Sigmoid colon (tissue), 7 donors: ENCODE results near the gene NOX5. TPM values are rescaled to one million over a fixed set of nuclear protein-coding genes. Genes with fewer than 3 reads are reported as not detected.

Experiments used
- DNase-seq: peaks from one replicate; pipeline ENCODE4 v3.0.0-alpha.2; 2019
- H3K27ac ChIP-seq, 4 donors: fragments of 200-600 bp; sonication (generic); one replicate each; pipeline ENCODE4 v1.5.1; 2016 to 2019; ENCODE audit warnings: mild to moderate bottlenecking in 1 of 4
- H3K27me3 ChIP-seq, 3 donors: fragments of 200-600 bp; sonication (generic); one replicate each; pipeline ENCODE4 v1.5.1; 2019; ENCODE audit warnings: mild to moderate bottlenecking in 1 of 3
- H3K36me3 ChIP-seq, 4 donors: fragments of 200-600 bp; sonication (generic); one replicate each; pipeline ENCODE4 v1.5.1; 2016 to 2019
- H3K4me1 ChIP-seq, 4 donors: fragments of 200-600 bp; sonication (generic); one replicate each; pipeline ENCODE4 v1.5.1; 2017 to 2019
- H3K4me3 ChIP-seq, 4 donors: fragments of 200-600 bp; sonication (generic); one replicate each; pipeline ENCODE4 v1.5.1; 2017 to 2019; ENCODE audit warnings: mild to moderate bottlenecking in 2 of 4, moderate library complexity in 1 of 4
- H3K9me3 ChIP-seq, 4 donors: fragments of 200-600 bp in 3 of 4; sonication (generic) in 3 of 4; one replicate each; pipeline versions ENCODE4 v1.5.1 to v1.6.1; 2013 to 2019
- EP300 ChIP-seq, 4 donors: sonication (generic); formaldehyde crosslinking; IDR thresholded peaks; one replicate each; pipeline ENCODE4 v1.6.1; 2017; ENCODE audit warnings: antibody characterized with exemption in 4 of 4
- POLR2A ChIP-seq, 2 donors: fragments of 450-650 bp; IDR thresholded peaks; one replicate each; pipeline ENCODE4 v1.6.1; 2016; ENCODE audit warnings: antibody characterized with exemption in 2 of 2, mild to moderate bottlenecking in 2 of 2, moderate library complexity in 2 of 2
- POLR2AphosphoS5 ChIP-seq, 4 donors: sonication (generic); formaldehyde crosslinking; IDR thresholded peaks; one replicate each; pipeline ENCODE4 v1.6.1; 2017; ENCODE audit warnings: antibody characterized with exemption in 4 of 4
- WGBS, 2 donors: extraction: QIAGEN DNeasy Blood & Tissue Kit; methylation state at CpG; one replicate each; pipeline ENCODE4 v1.1.7; 2013; 5-methylcytosine and 5-hydroxymethylcytosine counted together
- intact Hi-C: fragments of 100-400 bp; cut with DNase I; formaldehyde crosslinking; loops from one replicate; pipeline ENCODE4 v1.15.1; 2023
- polyA plus RNA-seq, 3 donors: library from polyadenylated mRNA; stranded (reverse); fragments of 200-250 nt; gene quantifications; one replicate each; pipeline ENCODE4 v1.2.3, GENCODE V29; 2013
- total RNA-seq, 4 donors: library from RNA; depleted of rRNA; stranded (reverse); fragments of >200 nt; gene quantifications; one replicate each; pipeline ENCODE4 v1.1.0, GENCODE V29; 2016
- TF ChIP-seq, protein P1 (sequence below), 4 experiments: fragments of 450-650 bp in 3 of 4; fragments of 200-600 bp in 1 of 4; IDR thresholded peaks; one replicate each; pipeline ENCODE4 v1.5.1; 2016 to 2019; ENCODE audit warnings: antibody characterized with exemption in 4 of 4, mild to moderate bottlenecking in 3 of 4, moderate library complexity in 2 of 4
- donor health status: healthy with polysubstance abuse.
- donor health status: Bipolar disorder and iron deficiency.
- donor health status: healthy.

NOX5 gene
- total and polyA plus RNA-seq, 7 donors: 0.16 to 0.49 (median 0.36) TPM; not detected in 4

DNA sequence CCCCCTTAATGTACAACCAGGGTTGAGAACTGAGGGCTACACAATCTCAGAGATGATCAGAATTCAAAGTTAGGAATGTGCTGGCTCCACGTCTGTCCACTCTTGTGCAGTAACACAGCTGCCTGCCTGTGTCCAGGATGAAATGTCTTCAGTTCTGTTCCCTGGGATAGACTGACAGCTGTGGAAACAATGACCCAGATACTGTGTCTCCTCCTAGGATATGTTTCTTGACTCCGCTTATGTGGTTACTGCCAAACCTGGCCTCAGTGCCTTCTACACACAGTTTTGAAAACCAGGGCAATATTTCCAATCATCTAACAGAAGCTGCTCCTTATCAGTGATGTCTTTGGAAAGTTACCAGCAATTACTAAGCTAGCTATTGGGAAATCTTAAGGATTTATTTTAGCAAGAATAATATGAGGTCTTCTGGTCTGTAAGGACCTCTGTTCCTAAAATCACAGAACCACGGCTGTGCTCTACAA is 67.6 kb downstream of the NOX5 start:
- H3K4me1 ChIP-seq: peaks cover 0 to 12% (median 2%) of the 10 kb centered on the region in 4 donors
- TF ChIP-seq EP300 (IDR thresholded peaks at IDR 0.05) (no peak), POLR2AphosphoS5 (IDR thresholded peaks at IDR 0.05) (no peak), POLR2A (IDR thresholded peaks at IDR 0.05) (no peak)
- TF ChIP-seq, protein P1, sequence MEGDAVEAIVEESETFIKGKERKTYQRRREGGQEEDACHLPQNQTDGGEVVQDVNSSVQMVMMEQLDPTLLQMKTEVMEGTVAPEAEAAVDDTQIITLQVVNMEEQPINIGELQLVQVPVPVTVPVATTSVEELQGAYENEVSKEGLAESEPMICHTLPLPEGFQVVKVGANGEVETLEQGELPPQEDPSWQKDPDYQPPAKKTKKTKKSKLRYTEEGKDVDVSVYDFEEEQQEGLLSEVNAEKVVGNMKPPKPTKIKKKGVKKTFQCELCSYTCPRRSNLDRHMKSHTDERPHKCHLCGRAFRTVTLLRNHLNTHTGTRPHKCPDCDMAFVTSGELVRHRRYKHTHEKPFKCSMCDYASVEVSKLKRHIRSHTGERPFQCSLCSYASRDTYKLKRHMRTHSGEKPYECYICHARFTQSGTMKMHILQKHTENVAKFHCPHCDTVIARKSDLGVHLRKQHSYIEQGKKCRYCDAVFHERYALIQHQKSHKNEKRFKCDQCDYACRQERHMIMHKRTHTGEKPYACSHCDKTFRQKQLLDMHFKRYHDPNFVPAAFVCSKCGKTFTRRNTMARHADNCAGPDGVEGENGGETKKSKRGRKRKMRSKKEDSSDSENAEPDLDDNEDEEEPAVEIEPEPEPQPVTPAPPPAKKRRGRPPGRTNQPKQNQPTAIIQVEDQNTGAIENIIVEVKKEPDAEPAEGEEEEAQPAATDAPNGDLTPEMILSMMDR (IDR thresholded peaks at IDR 0.05): no peak
- peak overlapping the region; percentile 53 to 72 (median 64) for H3K27ac ChIP-seq
- no peaks in the 10 kb centered on the region for H3K9me3 ChIP-seq
- 84 to 87% methylated on average over 3 of the region's 3 CpGs for WGBS, 2 donors
- intact Hi-C loops: no loop called here
- H3K36me3 ChIP-seq: no peaks in the 10 kb centered on the region
- DNase-seq: peak; percentile 72
- peaks cover 0 to 4% (median 0%) of the 10 kb centered on the region in 3 donors for H3K27me3 ChIP-seq
- no peak overlapping the region for H3K4me3 ChIP-seq

- peak overlapping the region; percentile 10 to 72 (median 64) for H3K27ac ChIP-seq
- WGBS, 2 donors: 60 to 62% methylated on average over 3 of the region's 3 CpGs
- peaks cover 0 to 4% (median 0%) of the 10 kb centered on the region in 3 donors for H3K27me3 ChIP-seq
- no peaks in the 10 kb centered on the region for H3K9me3 ChIP-seq
- DNase-seq: no peak
- H3K36me3 ChIP-seq: no peaks in the 10 kb centered on the region
- H3K4me3 ChIP-seq: no peak overlapping the region
- peaks cover 0 to 12% (median 2%) of the 10 kb centered on the region in 4 donors for H3K4me1 ChIP-seq
- no peak for TF ChIP-seq POLR2AphosphoS5 (IDR thresholded peaks at IDR 0.05)
- TF ChIP-seq, protein P1 (IDR thresholded peaks at IDR 0.05): no peak
- no peak for TF ChIP-seq EP300 (IDR thresholded peaks at IDR 0.05)
- TF ChIP-seq POLR2A (IDR thresholded peaks at IDR 0.05): no peak
- intact Hi-C loops: no loop called here
These were observed 68.1 kb downstream of the NOX5 start for GRCh38 chr15:69082554-69082953.

DNA sequence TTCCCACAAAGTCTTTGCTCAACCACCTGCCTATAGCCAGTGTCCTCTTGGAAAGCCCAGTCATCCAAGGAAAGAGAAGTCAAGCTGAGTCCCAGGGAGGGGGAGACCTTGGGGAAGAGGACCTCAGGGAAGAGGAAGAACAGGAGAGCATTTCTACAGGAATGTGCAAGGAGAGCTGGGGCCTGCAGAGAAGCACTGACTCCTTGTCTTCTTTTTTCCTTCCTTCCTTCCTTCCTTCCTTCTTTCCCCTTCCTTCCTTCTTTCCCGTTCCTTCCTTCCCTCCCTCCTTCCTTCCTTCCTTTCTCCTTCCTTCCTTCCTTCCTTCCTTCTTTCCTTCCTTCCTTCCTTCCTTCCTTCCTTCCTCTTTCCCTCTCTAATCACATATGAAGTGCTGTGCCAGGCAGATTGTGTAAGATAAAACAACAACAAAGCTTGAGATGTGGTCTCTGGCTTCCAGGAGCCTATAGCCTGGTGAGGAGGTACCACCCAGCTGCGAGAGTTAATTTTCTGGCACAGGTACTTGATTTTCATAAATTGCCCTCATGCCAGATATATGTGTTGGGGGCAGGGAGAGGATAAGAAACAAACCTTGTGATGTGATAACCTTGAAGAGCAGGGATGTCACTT is 70.0 kb downstream of the NOX5 start:
- peaks cover 0 to 12% (median 2%) of the 10 kb centered on the region in 4 donors for H3K4me1 ChIP-seq
- intact Hi-C loops: no loop called here
- H3K9me3 ChIP-seq: no peaks in the 10 kb centered on the region
- TF ChIP-seq EP300 (IDR thresholded peaks at IDR 0.05) (no peak), POLR2A (IDR thresholded peaks at IDR 0.05) (no peak), POLR2AphosphoS5 (IDR thresholded peaks at IDR 0.05) (no peak)
- TF ChIP-seq, protein P1 (IDR thresholded peaks at IDR 0.05): no peak
- no peak overlapping the region for H3K27ac ChIP-seq
- no peaks in the 10 kb centered on the region for H3K36me3 ChIP-seq
- H3K4me3 ChIP-seq: no peak overlapping the region
- no peak for DNase-seq
- WGBS, 2 donors: 71 to 84% methylated on average over 2 of the region's 2 CpGs
- H3K27me3 ChIP-seq: peaks cover 0 to 9% (median 3%) of the 10 kb centered on the region in 3 donors

DNA sequence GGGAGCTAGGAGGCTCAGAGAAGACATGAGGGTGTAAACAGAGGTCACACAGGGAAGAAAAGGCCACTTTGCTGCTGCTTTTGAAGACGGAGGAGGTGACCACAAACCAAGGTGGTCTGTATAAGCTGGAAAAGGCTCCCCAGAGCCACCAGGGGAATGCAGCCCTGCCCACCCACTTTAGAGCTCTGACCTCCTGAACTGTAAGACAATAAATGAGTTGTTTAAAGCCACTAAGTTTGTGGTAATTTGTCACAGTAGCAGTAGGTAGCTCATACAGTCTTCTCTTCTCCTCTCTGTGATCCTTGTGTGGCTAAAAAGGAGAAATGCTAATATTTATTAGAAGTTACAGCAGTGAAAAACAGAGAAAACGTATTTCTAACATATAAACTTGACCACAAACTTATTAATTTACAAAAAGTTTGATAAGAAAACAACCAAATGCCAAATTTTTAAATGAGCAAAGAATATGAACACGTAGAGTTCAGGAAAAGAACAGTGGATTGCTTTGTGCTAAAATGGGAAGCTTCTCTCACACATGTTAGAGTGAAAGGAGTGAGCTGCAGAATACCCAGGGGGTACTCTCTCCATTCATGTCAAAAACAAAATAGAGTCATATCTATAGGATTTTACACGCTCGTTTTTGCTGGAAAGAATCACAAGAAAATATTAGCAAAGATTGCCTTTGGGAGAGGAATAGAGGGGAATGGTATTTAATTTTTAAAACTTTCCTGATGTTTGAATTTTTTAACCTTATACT is 71.0 kb downstream of the NOX5 start:
- Histone ChIP-seq H3K4me3 (no peak overlapping the region), H3K4me1 (peaks cover 0 to 12% (median 2%) of the 10 kb centered on the region in 4 donors), H3K27ac (no peak overlapping the region), H3K27me3 (peaks cover 0 to 12% (median 3%) of the 10 kb centered on the region in 3 donors), H3K36me3 (no peaks in the 10 kb centered on the region), H3K9me3 (no peaks in the 10 kb centered on the region)
- TF ChIP-seq, protein P1 (IDR thresholded peaks at IDR 0.05): no peak
- TF ChIP-seq EP300 (IDR thresholded peaks at IDR 0.05): no peak
- TF ChIP-seq POLR2A (IDR thresholded peaks at IDR 0.05): no peak
- intact Hi-C loops: no loop called here
- WGBS, 2 donors: 71 to 72% methylated on average over 5 of the region's 5 CpGs
- no peak for DNase-seq
